ENCODE data around the gene MKRN2OS.

MKRN2OS gene, protein sequence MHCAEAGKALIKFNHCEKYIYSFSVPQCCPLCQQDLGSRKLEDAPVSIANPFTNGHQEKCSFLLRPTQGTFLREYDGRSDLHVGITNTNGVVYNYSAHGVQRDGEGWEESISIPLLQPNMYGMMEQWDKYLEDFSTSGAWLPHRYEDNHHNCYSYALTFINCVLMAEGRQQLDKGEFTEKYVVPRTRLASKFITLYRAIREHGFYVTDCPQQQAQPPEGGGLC

DNA sequence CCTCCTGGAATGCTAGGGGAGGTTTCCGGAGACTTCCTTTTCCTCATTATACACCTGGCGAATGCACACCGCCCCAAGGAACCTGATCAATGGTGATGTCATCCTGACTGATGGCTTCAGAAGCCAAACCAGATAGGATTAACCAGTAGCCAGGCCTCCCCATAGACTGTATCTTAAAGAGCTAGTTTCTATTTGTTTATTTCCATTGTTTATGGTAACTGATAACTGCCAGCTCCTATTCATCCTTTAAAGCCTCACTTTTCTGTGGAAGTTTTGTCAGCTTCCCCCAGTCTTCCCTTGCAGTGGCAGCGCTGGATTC is at the start of gene MKRN2OS:
Gene MKRN2OS (minus strand): TSS at position 27 of the 319 bp plus-strand sequence. CDS start 35 bp downstream, outside the sequence.
- DNase-seq: no peak

DNA sequence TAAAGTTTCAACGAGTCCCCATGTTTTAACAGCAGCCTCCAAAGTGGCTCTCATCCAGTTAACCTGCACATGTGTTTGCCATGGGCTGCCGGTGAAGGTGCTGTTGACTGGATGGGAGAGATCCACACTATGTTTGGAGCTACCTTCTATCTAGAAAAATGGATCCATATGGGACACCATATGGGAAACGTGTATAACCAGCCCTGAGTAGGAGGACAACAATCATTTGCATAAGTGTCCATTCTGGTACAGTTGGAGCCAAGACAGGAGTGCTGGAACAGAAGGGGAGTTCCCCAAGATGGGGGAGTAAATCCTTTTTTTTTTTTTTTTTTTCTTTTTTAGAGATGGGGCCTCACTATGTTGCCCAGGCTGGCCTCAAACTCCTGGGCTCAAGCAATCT is 48.2 kb upstream of the MKRN2OS start:
- DNase-seq: no peak

DNA sequence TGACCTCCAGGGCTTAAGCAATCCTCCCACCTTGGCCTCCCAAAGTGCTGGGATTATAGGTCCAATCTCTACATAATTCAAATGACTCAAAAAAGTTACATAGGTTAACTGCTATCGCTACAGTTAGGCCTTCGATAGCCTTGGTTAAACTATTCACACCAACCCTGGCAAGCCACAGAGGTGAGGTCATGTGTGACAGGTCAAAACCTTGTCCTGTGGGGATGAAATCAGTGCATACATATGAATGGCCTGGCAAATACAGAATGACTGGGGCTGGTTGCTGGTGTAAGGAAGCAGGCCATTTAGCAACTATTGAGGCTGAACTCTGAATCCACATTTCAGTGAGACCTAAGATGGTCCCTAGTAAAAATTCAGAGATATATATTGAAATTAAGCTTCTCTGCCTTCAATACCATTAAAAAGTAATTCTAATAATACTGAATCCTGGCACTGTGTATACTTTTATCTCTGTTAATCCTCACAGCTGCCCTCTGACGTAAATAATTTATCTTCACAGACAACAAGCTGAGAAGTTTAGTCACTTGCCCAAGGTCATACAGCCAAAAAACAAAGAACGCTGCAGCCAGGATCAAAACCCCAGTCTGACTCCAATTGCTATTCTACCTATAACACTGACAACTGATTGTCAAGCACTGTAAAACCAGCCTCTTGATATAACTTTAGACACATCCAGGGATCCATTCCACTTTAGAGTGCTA is 46.9 kb upstream of the MKRN2OS start:
- no peak for DNase-seq

DNA sequence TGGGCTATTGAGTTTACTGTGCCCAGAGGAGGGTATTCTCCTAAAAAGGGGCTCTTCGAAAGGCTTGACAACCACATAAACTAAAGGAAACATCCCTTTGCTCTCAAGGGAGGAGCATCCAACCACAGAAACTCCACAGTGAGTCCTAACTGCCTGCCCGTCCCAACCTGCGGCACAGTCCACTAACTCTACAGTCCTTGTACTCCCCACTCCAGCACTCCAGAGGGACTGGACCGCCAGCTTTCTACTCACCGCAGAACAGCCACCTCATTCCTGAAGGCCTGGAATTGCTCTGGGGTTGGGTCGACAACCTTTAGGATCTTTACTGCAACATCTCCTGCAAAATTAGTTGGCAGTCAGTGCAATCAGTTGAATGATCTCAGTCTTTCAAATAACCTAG is 46.2 kb upstream of the MKRN2OS start:
- no peak for DNase-seq

DNA sequence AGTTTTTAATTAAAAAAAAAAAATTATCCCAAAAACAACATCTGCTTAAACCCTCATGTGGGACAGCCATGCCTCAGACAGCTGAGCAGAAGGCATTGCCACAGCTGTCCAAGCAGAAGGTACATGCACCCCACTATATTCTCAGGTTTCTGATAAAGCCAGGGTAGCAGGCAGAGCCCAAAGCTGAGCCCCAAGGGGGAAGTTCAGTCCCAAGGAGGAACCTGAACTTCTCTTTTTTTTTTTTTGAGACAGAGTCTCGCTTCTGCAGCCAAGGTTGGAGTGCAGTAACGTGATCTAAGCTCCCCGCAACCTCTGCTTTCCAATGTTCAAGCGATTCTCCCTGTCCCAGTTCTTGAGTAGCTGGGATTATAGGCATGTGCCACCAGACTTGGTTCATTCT is 44.8 kb upstream of the MKRN2OS start:
- no peak for DNase-seq

DNA sequence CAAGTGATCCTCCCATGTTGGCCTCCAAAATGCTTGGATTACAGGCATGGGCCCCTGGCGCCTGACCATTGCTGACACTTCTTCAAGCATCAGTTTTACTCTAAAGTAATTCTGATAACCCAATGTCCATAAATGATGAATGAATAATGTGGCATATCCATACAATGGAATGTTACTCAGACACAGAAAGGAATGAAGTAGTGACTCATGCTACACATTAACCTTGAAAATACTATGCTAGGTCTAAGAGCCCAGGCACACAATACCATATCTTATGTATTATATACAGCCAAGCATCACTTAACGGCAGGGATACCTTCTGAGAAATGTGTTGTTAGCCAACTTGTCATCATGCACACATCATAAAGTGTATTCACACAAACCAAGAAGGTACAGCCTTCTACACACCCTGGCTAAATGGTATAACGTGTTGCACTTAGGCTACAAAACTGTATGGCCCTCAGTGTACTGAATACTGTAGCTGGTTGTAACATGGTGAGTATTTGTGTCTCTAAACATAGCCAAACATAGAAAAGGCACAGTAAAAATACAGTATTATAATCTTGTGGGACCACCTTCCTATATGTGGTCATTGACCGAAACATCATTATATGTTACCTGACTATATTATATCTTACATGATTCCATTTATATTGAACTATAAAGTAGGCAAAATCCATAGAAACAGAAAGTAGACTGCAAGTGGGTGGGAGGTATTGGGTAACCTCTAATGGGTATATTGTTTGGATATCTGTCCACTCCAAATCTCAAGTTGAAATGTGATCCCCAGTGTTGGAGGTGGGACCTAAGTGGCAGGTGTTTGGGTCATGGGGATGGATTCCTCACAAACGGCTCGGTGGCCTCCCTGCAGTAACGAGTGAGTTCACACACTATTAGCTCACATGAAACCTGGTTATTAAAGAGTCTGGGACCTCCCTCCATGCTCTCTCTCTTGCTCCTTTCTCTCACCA is 43.0 kb upstream of the MKRN2OS start:
- DNase-seq: no peak

DNA sequence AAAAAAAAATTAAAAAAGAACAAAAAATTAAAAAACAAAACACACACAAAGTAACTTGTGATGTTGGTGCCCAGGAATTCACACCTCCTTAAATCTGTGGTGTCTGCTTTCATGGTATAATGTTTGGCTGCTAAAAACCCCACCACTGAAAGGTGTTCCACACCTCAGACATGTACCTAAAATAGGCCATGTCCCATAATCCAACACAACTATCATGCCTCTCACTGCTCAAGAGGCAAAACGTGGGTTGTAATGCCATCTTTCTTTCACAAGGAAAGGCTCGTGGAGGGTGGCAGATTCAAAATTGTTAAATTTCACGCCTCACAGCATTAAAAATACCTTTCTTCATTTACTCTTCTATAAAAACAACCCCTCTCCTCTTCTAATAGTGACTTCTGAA is 41.1 kb upstream of the MKRN2OS start:
- DNase-seq: no peak

DNA sequence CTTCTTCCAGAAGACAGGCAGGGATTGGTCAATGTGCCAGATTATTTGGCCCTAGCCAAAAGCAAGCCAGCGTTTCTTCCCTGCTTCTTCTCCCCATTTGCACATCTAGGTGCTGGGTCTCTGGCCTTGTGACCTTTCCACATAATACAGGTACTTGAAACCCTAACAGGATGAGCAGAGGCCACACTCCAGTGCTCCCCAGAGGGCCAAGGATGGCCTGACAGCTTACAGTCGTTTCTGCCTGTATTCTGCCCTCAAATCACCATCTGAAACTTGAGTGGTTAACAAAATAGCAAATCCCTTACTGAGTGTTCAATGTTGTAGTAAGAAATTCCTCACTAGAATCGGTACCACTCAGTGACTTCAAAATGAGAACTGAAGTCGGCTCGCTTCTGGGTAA is 40.7 kb upstream of the MKRN2OS start:
- no peak for DNase-seq

DNA sequence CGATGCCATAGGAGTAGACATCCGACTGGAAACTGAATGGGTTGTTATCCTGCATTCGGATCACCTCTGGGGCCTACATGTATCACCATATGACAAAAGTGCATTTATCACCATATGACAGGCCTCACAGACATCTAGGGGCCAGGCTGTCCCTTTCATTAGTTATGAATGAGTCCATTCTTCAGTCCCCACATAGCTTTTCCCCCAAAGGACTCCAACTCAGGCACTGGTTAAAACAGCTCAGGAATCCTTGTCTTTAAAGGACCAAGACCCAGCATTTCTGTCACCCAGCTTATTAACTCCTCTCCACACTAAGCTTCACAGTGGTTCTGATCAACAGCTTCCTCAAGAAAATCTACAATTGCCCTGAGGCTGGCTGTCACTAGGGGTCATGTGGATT is 39.9 kb upstream of the MKRN2OS start:
- no peak for DNase-seq

DNA sequence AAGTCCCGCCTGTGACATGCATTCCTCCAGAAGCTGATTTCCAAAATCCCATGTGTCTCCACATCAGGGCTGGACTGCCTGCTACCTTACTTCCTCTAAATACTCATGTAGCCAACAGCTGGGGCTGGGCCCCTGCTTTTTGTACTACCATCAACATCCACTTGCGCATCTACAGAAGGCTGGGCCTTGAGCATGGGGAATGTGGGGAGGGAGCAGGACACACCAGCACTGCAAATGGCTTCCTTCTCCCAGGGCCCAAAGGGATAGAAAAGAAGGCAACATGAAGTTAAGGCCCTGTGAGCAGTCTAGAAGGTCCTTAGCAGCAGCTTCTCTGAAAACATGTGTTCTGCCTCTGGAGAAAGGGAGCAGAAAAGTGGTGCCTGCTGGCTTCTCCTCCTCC is 38.8 kb upstream of the MKRN2OS start:
- DNase-seq: no peak

DNA sequence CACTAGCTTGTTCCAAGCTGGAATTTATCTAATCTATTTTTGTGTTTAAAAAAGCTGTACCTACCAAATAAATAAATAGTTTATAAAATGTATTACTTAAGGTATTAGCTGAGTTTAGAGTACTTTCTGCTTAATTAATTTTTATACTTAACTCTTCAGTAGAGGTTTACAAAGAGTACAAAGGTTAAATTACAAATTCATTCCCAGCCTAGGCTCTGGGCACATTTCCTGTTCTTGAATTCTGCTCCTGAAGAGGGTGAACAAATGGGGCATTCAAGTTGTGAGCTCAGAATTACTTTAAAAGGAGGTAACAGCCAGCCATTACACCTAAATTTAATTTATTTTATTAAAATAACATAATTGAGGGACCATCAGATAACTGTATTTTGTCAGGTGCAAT is 38.0 kb upstream of the MKRN2OS start:
- DNase-seq: no peak

DNA sequence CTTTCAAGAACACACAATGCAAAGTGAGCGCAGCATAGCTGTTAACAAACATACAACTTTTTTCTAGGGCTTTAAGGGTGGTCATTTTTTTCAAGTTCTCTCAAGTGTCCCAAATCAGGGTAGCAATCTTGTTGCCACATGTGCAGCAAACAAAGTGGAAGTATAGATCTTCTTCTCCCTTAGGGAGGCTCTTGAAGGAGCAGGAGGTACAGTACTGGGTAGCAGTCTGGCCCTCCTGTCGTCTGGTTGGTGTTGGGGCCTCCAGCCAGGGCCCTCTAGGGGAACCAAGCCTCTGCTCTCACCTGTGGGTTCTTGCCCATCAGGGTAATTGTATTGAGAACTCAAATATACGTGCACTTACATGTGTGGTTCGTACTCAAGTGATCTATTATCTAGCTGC is 37.4 kb upstream of the MKRN2OS start:
- no peak for DNase-seq

DNA sequence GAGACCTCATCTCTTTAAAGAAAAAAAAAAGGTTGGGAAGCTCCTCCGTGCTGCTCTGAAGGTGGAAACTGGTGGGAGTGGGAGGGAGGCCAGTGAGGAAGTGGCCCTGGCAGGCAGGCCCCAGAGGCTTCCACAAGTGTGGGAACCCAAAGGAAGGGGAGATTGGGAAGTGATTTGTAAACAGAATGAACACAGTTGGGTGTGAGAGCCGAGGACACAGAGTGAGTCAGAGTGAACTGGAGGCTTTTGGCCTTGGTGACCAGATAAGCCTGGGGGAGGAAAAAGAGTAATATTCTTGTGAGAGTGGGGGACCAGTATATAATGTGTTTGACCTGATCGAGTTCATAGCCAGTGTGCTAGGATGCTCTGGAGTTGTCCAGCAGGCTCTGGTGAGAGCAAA is 34.6 kb upstream of the MKRN2OS start:
- DNase-seq: no peak

DNA sequence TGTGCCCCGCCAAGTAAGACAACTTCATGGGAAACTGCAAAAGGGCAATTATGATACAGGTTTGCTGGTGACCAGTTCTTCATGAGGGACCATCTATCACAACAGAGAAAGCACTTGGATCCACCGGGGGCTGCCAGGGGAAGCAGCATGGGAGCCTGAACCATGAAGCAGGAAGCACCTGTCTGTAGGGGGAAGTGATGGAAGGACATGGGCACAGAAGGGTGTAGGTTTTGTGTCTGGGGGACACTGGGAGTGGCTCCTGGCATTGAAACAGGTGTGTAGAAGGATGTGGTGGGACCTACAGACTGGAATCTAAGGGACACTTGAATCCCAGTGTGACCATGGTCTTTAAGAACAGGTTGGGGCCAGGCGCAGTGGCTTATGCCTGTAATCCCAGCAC is 34.2 kb upstream of the MKRN2OS start:
- no peak for DNase-seq

DNA sequence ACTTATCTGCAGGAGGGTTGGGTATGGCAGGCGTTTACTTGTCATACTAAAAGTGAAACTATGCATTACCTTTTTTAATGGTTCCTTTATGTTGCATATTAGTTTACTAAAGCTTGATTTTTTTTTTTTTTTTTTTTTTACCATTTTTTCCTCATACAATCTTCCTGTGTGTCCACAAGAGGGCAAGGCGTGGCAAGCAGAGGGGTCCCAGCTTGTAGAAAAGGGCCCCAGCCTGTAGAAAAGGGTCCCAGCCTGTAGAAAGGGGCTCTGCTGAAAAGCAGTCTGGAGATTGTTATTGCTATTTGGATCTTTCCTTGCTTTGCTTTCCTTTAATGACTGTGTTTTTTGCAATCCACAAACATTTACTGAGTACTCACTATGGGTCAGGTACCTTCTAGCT is 33.4 kb upstream of the MKRN2OS start:
- no peak for DNase-seq

DNA sequence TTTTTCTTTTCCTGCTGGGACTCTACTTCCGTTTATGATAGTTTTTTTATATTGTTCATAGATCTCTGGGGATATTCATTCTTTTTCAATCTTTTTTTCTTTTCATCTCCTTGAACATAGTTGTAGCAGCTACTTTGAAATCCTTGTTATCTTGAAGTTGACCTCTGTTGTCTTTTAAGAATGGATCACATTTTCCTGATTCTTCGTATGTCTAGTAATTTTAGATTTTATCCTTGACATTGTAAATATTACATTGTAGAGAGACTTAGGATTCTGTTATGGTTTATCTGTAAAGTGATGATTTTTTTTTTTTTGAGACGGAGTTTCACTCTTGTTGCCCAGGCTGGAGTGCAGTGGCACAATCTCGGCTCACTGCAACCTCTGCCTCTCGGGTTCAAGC is 32.1 kb upstream of the MKRN2OS start:
- DNase-seq: no peak

DNA sequence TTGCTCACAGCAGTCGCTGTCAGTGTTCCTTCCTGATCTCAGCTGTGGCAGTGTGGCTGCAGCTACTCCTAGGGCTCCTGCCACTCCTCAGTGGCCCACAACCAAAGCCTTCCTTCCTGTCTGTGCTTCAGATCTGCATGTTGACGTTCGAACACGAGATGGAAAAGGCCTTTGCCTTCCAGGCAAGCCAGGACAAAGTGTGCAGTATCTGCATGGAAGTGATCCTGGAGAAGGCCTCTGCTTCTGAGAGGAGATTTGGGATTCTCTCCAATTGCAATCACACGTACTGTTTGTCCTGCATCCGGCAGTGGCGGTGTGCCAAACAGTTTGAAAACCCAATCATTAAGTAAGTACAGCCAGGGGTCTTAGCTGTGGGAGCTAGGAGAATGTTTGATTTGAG is 29.4 kb upstream of the MKRN2OS start:
- no peak for DNase-seq

DNA sequence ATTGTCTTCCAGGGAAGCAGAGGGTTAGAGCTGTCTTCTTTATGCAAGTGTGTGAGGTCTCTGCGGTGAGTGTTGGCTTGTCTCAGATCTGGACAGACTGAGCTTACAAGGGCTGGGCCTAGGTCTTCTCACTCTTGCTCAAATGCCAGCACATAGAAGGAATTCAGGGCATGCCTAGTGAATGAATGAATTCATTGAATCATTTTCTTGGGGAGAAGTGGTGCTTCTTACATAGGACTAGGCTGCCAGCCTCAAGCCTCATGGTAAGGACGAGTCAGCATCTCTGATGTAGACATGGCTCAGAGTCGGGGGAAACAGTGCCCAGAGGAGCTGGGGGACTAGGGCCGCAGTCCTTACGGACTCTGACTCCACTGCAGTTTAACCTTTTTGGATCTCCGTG is 28.8 kb upstream of the MKRN2OS start:
- no peak for DNase-seq

DNA sequence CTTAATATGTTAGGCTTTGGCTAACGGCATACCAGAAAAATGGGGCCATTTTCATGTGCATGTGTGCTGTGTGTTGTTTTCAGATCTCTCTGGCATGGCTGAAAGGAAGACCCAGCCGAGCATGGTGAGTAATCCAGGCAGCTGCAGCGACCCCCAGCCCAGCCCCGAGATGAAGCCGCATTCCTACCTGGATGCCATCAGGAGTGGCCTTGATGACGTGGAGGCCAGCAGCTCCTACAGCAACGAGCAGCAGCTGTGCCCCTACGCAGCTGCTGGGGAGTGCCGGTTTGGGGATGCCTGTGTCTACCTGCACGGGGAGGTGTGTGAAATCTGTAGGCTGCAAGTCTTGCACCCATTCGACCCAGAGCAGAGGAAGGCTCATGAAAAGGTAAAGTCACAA is 26.7 kb upstream of the MKRN2OS start:
- DNase-seq: no peak

DNA sequence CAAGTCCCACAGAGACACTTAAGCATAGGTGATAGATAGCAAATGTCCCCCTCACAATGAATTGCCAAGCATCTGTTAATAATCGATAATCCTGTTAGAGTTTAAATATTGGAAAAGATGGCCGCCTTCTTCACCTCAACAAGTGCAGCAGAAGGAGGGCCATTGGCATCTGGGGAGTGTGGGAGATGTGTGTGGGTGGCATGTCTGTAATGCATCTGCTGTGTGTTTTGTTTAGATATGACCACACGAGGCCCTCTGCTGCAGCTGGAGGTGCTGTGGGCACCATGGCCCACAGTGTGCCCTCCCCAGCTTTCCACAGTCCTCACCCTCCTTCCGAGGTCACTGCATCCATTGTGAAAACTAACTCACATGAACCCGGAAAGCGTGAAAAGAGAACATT is 24.5 kb upstream of the MKRN2OS start:
- no peak for DNase-seq

DNA sequence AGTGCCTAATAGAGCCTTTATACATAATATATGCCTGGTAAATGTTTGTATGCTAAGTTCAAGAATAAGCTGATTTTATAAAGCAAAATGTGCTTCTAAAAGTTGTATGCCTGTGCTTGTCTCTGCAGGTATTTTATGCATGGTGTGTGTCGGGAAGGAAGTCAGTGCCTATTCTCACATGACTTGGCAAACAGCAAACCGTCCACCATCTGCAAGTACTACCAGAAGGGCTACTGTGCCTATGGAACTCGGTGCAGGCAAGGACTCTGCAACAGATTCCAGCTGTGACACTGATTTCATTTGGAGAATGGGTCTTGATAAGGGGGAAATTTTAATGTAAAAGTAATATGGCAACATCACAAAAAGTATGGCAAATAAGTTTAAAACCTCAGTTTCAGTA is 23.4 kb upstream of the MKRN2OS start:
- DNase-seq: no peak

DNA sequence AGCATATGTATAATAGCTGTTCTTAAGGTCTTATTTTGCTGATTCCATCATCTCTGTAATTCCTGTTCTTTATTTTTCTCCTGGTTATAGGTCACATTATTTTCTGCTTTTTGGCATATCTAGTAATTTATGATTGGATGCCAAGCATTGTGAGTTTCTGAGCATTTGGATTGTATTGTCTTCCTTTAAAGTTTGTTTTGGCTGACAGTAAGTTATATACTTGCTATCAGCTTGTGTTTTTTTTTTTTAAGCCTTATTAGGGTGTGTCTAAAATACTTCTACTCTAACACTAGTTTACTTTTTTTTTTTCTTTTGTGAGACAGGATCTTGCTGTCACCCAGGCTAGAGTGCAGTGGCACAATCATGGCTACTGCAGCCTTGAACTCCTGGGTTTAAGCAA is 21.7 kb upstream of the MKRN2OS start:
- no peak for DNase-seq

DNA sequence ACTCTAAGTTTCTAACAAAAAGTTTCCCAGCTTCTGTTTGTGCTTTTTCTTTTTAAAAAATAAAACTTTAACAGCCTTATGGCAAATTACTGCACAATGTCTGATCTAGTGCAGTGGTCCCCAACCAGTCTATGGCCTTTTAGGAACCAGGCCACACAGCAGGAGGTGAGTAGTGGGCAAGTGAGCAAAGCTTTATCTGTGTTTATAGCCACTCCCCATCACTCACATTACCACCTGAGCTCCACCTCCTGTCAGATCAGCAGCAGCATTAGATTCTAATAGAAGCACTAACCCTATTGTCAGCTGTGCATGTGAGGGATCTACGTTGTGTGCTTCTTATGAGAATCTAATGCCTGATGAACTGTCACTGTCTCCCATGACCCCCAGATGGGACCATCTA is 17.2 kb upstream of the MKRN2OS start:
- no peak for DNase-seq

DNA sequence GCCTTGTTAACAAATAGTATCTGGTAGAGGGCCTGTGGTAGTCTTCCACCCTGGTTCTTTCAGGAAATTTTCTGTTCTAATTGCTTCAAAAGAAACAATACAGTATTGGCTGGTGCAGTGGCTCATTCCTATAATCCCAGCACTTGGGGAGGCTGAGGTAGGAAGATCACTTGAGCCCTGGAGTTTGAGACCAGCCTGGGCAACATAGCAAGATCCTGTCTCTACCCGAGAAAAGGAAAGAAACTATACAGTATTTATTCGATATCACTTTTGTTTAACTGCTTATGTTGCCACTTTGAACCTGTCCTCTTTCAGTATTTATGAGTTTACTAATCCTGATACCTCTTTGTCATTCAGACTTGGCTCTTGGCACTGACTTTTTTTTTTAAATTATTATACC is 16.1 kb upstream of the MKRN2OS start:
- DNase-seq: no peak

Data from NCI-H446 (cell line).